Sigmoid colon (tissue), 7 donors: ENCODE measurements around the gene GRAMD1B. TPM values are rescaled to one million over a fixed set of nuclear protein-coding genes. Genes with fewer than 3 reads are reported as not detected.

Experiments
- DNase-seq: peaks from one replicate; pipeline ENCODE4 v3.0.0-alpha.2; 2019
- H3K27ac ChIP-seq, 4 donors: fragments of 200-600 bp; sonication (generic); one replicate each; pipeline ENCODE4 v1.5.1; 2016 to 2019; ENCODE audit warnings: mild to moderate bottlenecking in 1 of 4
- H3K27me3 ChIP-seq, 3 donors: fragments of 200-600 bp; sonication (generic); one replicate each; pipeline ENCODE4 v1.5.1; 2019; ENCODE audit warnings: mild to moderate bottlenecking in 1 of 3
- H3K36me3 ChIP-seq, 4 donors: fragments of 200-600 bp; sonication (generic); one replicate each; pipeline ENCODE4 v1.5.1; 2016 to 2019
- H3K4me1 ChIP-seq, 4 donors: fragments of 200-600 bp; sonication (generic); one replicate each; pipeline ENCODE4 v1.5.1; 2017 to 2019
- H3K4me3 ChIP-seq, 4 donors: fragments of 200-600 bp; sonication (generic); one replicate each; pipeline ENCODE4 v1.5.1; 2017 to 2019; ENCODE audit warnings: mild to moderate bottlenecking in 2 of 4, moderate library complexity in 1 of 4
- H3K9me3 ChIP-seq, 4 donors: fragments of 200-600 bp in 3 of 4; sonication (generic) in 3 of 4; one replicate each; pipeline versions ENCODE4 v1.5.1 to v1.6.1; 2013 to 2019
- EP300 ChIP-seq, 4 donors: sonication (generic); formaldehyde crosslinking; IDR thresholded peaks; one replicate each; pipeline ENCODE4 v1.6.1; 2017; ENCODE audit warnings: antibody characterized with exemption in 4 of 4
- POLR2A ChIP-seq, 2 donors: fragments of 450-650 bp; IDR thresholded peaks; one replicate each; pipeline ENCODE4 v1.6.1; 2016; ENCODE audit warnings: antibody characterized with exemption in 2 of 2, mild to moderate bottlenecking in 2 of 2, moderate library complexity in 2 of 2
- POLR2AphosphoS5 ChIP-seq, 4 donors: sonication (generic); formaldehyde crosslinking; IDR thresholded peaks; one replicate each; pipeline ENCODE4 v1.6.1; 2017; ENCODE audit warnings: antibody characterized with exemption in 4 of 4
- WGBS, 2 donors: extraction: QIAGEN DNeasy Blood & Tissue Kit; methylation state at CpG; one replicate each; pipeline ENCODE4 v1.1.7; 2013; 5-methylcytosine and 5-hydroxymethylcytosine counted together
- intact Hi-C: fragments of 100-400 bp; cut with DNase I; formaldehyde crosslinking; loops from one replicate; pipeline ENCODE4 v1.15.1; 2023
- polyA plus RNA-seq, 3 donors: library from polyadenylated mRNA; stranded (reverse); fragments of 200-250 nt; gene quantifications; one replicate each; pipeline ENCODE4 v1.2.3, GENCODE V29; 2013
- total RNA-seq, 4 donors: library from RNA; depleted of rRNA; stranded (reverse); fragments of >200 nt; gene quantifications; one replicate each; pipeline ENCODE4 v1.1.0, GENCODE V29; 2016
- TF ChIP-seq, protein P1 (sequence below), 4 experiments: fragments of 450-650 bp in 3 of 4; fragments of 200-600 bp in 1 of 4; IDR thresholded peaks; one replicate each; pipeline ENCODE4 v1.5.1; 2016 to 2019; ENCODE audit warnings: antibody characterized with exemption in 4 of 4, mild to moderate bottlenecking in 3 of 4, moderate library complexity in 2 of 4
- donor health status: healthy with polysubstance abuse.
- donor health status: Bipolar disorder and iron deficiency.
- donor health status: healthy.

Gene GRAMD1B
- total and polyA plus RNA-seq, 7 donors = 1.8 to 5.0 (median 3.5) TPM

DNA sequence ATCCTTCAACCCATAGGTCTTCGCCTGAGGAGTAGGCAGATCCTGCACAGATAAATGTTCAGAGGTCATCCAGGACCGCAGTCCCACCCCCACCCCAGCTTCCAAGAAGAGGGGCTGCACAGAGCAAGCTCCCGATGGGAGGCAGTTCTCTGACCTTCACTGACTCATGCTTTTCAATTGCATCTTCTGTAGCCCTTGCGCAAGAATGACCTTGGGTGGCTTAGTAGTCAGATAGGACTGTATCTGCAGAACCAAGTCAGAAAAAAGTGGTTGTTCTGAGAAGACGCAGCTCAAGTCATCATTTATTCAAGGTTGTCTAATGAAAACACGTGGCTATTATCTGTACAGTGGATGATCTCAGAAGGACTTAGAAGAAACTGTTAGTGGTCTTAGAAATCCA is 16.4 kb upstream of the GRAMD1B start:
- 90 to 91% methylated on average over 6 of the region's 6 CpGs for WGBS, 2 donors
- H3K27me3 ChIP-seq = no peaks in the 10 kb centered on the region
- H3K4me1 ChIP-seq = no peaks in the 10 kb centered on the region
- no peak overlapping the region for H3K4me3 ChIP-seq
- H3K27ac ChIP-seq = no peak overlapping the region
- no peaks in the 10 kb centered on the region for H3K36me3 ChIP-seq
- no peak for DNase-seq
- H3K9me3 ChIP-seq = no peaks in the 10 kb centered on the region
- intact Hi-C loops = no loop called here
- TF ChIP-seq POLR2AphosphoS5 (IDR thresholded peaks at IDR 0.05) (no peak), EP300 (IDR thresholded peaks at IDR 0.05) (no peak), POLR2A (IDR thresholded peaks at IDR 0.05) (no peak)
- TF ChIP-seq, protein P1, sequence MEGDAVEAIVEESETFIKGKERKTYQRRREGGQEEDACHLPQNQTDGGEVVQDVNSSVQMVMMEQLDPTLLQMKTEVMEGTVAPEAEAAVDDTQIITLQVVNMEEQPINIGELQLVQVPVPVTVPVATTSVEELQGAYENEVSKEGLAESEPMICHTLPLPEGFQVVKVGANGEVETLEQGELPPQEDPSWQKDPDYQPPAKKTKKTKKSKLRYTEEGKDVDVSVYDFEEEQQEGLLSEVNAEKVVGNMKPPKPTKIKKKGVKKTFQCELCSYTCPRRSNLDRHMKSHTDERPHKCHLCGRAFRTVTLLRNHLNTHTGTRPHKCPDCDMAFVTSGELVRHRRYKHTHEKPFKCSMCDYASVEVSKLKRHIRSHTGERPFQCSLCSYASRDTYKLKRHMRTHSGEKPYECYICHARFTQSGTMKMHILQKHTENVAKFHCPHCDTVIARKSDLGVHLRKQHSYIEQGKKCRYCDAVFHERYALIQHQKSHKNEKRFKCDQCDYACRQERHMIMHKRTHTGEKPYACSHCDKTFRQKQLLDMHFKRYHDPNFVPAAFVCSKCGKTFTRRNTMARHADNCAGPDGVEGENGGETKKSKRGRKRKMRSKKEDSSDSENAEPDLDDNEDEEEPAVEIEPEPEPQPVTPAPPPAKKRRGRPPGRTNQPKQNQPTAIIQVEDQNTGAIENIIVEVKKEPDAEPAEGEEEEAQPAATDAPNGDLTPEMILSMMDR (IDR thresholded peaks at IDR 0.05) = no peak

DNA sequence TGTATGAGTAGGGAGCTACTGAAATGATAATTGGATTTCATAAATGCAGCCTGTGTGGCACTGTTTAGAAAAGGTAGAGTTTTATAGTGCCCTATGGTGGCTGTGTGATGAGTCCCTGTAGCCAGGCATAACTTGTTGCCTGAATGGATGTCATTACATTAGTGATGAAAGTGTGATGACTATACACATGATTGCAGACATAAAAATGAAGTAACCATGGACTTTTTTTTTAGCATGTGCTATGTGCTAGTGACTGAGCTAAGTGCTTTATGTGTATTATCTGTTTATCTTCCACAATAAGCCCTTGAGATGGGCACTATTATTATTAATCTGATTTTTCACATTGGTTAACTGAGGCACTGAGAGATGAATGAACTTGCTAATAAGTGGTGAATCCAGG is 13.5 kb upstream of the GRAMD1B start:
- Histone ChIP-seq H3K36me3 (no peaks in the 10 kb centered on the region), H3K4me3 (no peak overlapping the region), H3K27ac (no peak overlapping the region), H3K4me1 (no peaks in the 10 kb centered on the region), H3K9me3 (no peaks in the 10 kb centered on the region), H3K27me3 (no peaks in the 10 kb centered on the region)
- DNase-seq = no peak
- intact Hi-C loops = no loop called here
- no peak for TF ChIP-seq POLR2A (IDR thresholded peaks at IDR 0.05)
- TF ChIP-seq, protein P1 (IDR thresholded peaks at IDR 0.05) = no peak
- no peak for TF ChIP-seq POLR2AphosphoS5 (IDR thresholded peaks at IDR 0.05)
- no peak for TF ChIP-seq EP300 (IDR thresholded peaks at IDR 0.05)

DNA sequence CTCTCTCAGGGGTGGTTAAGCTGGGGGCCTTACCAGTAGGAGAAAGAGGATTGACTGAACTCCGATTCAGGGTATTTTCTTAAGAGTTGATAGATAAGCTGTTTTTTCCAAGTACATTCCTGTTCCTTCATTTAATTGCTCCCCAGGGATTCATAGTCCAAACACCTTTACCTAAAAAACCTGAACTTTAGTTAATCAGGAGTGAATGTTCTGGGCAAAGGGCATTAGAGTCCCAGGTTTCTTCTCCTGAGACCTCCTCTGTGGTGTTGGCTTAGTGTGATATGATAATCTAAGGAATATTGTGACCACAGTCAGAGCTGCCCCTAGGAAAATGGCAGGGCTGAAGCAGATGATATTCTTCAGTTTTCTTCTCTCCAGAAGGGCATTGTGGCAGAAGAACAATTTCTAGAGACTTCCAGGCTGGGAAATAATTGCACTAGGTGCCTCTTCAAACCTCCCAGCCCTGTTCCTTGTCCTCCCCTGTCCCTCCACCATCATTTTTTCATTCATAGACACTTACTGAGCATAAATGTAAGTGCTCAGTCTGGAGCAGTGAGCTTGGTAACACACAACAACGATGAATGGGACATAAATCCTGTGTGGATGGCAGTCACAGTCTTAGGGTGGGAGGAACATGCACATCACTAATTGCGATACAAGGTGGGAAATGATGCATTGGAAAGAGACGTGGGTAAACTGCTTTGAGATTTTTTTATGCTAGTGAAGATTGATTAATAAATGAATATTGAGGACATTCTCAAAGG is 11.5 kb upstream of the GRAMD1B start:
- Histone ChIP-seq H3K4me1 (no peaks in the 10 kb centered on the region), H3K27me3 (no peaks in the 10 kb centered on the region), H3K4me3 (no peak overlapping the region), H3K27ac (no peak overlapping the region), H3K36me3 (no peaks in the 10 kb centered on the region), H3K9me3 (no peaks in the 10 kb centered on the region)
- intact Hi-C loops = no loop called here
- no peak for TF ChIP-seq POLR2A (IDR thresholded peaks at IDR 0.05)
- TF ChIP-seq, protein P1 (IDR thresholded peaks at IDR 0.05) = no peak
- TF ChIP-seq POLR2AphosphoS5 (IDR thresholded peaks at IDR 0.05) = no peak
- TF ChIP-seq EP300 (IDR thresholded peaks at IDR 0.05) = no peak
- 89 to 91% methylated on average over 4 of the region's 4 CpGs for WGBS, 2 donors
- no peak for DNase-seq

DNA sequence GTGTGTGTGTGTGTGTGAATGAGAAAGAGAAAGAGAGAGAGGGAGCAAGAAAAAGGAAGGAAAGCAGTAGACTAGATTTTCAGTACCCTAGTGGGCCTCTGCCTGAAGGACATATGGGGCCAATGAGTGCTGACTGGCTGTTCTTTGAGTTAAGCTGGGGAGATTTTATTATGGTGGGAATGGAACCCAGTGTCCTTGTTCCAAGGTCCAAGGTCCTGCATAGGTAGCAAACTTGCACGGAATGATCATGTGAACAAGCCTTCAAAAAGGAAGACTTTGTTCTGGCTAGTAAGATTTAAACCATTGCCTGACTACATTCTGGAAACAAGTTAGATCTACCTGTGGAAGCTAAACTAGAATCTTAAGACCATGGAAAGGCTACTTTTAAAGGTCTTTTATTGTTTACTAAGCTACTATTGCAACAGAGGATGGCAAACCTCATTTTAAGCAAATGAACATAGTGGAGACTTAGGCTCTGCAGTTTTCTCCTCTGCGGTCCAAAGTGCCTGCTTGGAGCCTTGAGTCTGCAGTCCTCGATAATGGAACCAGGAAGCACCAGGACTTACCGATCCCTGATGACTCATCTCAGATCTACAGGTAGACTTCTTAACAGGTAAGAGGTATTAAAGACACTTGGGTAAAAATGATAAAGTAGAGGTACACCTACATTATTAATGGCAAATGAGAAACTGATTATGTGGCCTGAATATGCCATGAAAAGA is 10.2 kb upstream of the GRAMD1B start:
- no peaks in the 10 kb centered on the region for H3K36me3 ChIP-seq
- intact Hi-C loops = no loop called here
- no peaks in the 10 kb centered on the region for H3K27me3 ChIP-seq
- no peaks in the 10 kb centered on the region for H3K9me3 ChIP-seq
- no peaks in the 10 kb centered on the region for H3K4me1 ChIP-seq
- WGBS, 2 donors = 25 to 78% methylated on average over 4 of the region's 4 CpGs
- TF ChIP-seq POLR2A (IDR thresholded peaks at IDR 0.05) (no peak), POLR2AphosphoS5 (IDR thresholded peaks at IDR 0.05) (no peak), EP300 (IDR thresholded peaks at IDR 0.05) (no peak)
- TF ChIP-seq, protein P1 (IDR thresholded peaks at IDR 0.05) = no peak
- H3K4me3 ChIP-seq = no peak overlapping the region
- DNase-seq = no peak
- no peak overlapping the region for H3K27ac ChIP-seq
